H1 (cell line): ENCODE measurements around the gene JMJD1C. TPM values are rescaled to one million over a fixed set of nuclear protein-coding genes. Genes with fewer than 3 reads are reported as not detected.

ENCODE experiments used
- EGR1 ChIP-seq: IDR thresholded peaks from 2 replicates; pipeline ENCODE4 v1.6.1; 2011; ENCODE audit warnings: low read depth, low read length, borderline replicate concordance
- FOSL1 ChIP-seq: IDR thresholded peaks from 2 replicates; pipeline ENCODE4 v1.6.1; 2011; ENCODE audit warnings: mild to moderate bottlenecking, low read depth, low read length, moderate library complexity; ENCODE audit not compliant: insufficient read depth
- KDM1A ChIP-seq: fragments of 200-600, 300-600 bp; sonication (generic); IDR thresholded peaks from 2 replicates; pipeline ENCODE4 v1.7.1; 2016; ENCODE audit warnings: mild to moderate bottlenecking, low read length, borderline replicate concordance
- KDM5A ChIP-seq: fragments of 200-600 bp; IDR thresholded peaks from 2 replicates; pipeline ENCODE4 v1.7.1; 2012; ENCODE audit warnings: mild to moderate bottlenecking, low read length, inconsistent platforms, mixed read lengths
- polyA plus RNA-seq, 7 experiments: library from polyadenylated mRNA; depleted of rRNA in 3 of 7; stranded (reverse) in 5 of 7; unstranded in 2 of 7; fragments of >200 nt in 5 of 7; fragments of 200-250 nt in 2 of 7; gene quantifications; 1 replicate in 5 of 7; 2 replicates in 1 of 7; 4 replicates in 1 of 7; pipeline versions ENCODE4 v1.2.1 to v1.2.3, GENCODE V29; 2011 to 2013; ENCODE audit warnings: missing spikeins in 2 of 7, mixed read lengths in 2 of 7
- total RNA-seq: library from RNA; stranded (reverse); fragmentation: NEBNext Ultra II Directional; extraction: Animal tissue kit (Norgen Biotek cat#: 25700); gene quantifications from 2 replicates; pipeline ENCODE4 v1.2.1, GENCODE V29; 2021

Gene JMJD1C
- total and polyA plus RNA-seq, 2 of the 8 experiments (the other 6 are each of a cell fraction or from before 2014, with no cell fraction given), result 54.5 to 210 TPM

DNA sequence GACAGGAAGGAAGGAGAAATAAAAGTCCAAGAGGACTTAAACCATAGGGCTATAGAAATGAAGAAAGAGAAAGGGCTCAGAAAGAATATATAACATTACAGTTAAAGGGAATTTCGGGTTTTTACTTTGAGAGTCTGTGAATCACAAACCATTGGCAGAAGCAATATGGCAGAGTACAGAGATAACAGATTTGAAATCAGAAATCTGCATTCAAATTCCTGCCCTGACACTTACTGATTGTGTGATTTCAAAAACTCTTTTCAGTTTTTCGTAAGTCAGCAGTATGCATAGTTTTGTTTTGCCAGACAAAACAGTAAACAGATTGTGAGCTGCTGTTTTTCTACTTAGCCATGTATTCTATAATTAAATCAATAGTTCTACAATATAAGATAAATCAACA is 8.2 kb downstream of the JMJD1C start (continued):
- no peak for TF ChIP-seq KDM1A
- TF ChIP-seq FOSL1, result no peak
- no peak for TF ChIP-seq EGR1
- no peak for TF ChIP-seq KDM5A
